HEK293 (cell line): ENCODE data around the gene MTF2.

ENCODE experiments used
- CTCF ChIP-seq: fragments of 450-650 bp; formaldehyde crosslinking; IDR thresholded peaks from 2 replicates; pipeline ENCODE4 v1.5.1; 2016; ENCODE audit warnings: missing biosample characterization, missing genetic modification characterization
- IKZF3 ChIP-seq: fragments of 450-650 bp; IDR thresholded peaks from 2 replicates; pipeline ENCODE4 v1.5.0; 2018; ENCODE audit warnings: missing biosample characterization, mild to moderate bottlenecking, missing genetic modification characterization, moderate library complexity
- TCF7L2 ChIP-seq: IDR thresholded peaks from 2 replicates; pipeline ENCODE4 v1.6.1; 2011; ENCODE audit warnings: low read depth, mild to moderate bottlenecking, inconsistent platforms, low read length, moderate library complexity, borderline replicate concordance
- ZBTB1 ChIP-seq: fragments of 450-650 bp; formaldehyde crosslinking; IDR thresholded peaks from 2 replicates; pipeline ENCODE4 v1.5.1; 2016; ENCODE audit warnings: missing biosample characterization, missing genetic modification characterization
- ZBTB26 ChIP-seq: fragments of 450-650 bp; formaldehyde crosslinking; optimal IDR thresholded peaks from 2 replicates; pipeline ENCODE3; 2016; ENCODE audit warnings: missing biosample characterization, mild to moderate bottlenecking, missing genetic modification characterization
- ZNF302 ChIP-seq: fragments of 450-650 bp; formaldehyde crosslinking; IDR thresholded peaks from 2 replicates; pipeline ENCODE4 v1.5.1; 2016; ENCODE audit warnings: missing biosample characterization, missing genetic modification characterization, low read depth
- ZNF311 ChIP-seq: fragments of 450-650 bp; formaldehyde crosslinking; IDR thresholded peaks from 2 replicates; pipeline ENCODE4 v1.5.1; 2017; ENCODE audit warnings: missing biosample characterization, missing genetic modification characterization, borderline replicate concordance
- ZNF785 ChIP-seq: fragments of 450-650 bp; formaldehyde crosslinking; IDR thresholded peaks from 2 replicates; pipeline ENCODE4 v1.5.1; 2016; ENCODE audit warnings: missing biosample characterization, missing genetic modification characterization
- TF ChIP-seq, protein P1 (sequence below): fragments of 450-650 bp; formaldehyde crosslinking; IDR thresholded peaks from 2 replicates; pipeline ENCODE4 v1.5.1; 2016; ENCODE audit warnings: missing biosample characterization, missing genetic modification characterization, low read depth

- TF ChIP-seq TCF7L2 (no peak), ZBTB1 (tag by site-specific recombination) (no peak), CTCF (tag by site-specific recombination) (no peak), ZBTB26 (tag by site-specific recombination) (no peak), IKZF3 (no peak), ZNF311 (tag by site-specific recombination) (no peak), ZNF302 (tag by site-specific recombination) (no peak), ZNF785 (tag by site-specific recombination) (no peak)
- TF ChIP-seq, protein P1, sequence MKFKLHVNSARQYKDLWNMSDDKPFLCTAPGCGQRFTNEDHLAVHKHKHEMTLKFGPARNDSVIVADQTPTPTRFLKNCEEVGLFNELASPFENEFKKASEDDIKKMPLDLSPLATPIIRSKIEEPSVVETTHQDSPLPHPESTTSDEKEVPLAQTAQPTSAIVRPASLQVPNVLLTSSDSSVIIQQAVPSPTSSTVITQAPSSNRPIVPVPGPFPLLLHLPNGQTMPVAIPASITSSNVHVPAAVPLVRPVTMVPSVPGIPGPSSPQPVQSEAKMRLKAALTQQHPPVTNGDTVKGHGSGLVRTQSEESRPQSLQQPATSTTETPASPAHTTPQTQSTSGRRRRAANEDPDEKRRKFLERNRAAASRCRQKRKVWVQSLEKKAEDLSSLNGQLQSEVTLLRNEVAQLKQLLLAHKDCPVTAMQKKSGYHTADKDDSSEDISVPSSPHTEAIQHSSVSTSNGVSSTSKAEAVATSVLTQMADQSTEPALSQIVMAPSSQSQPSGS (tag by site-specific recombination), result no peak
Measured at GRCh38 chr1:93043057-93043557, 36.0 kb upstream of the MTF2 start.
